MM.1S (cell line): Measurements from ENCODE around the gene MARK3.

Experiments
- CTCF ChIP-seq: fragments of 300-600 bp; sonication (generic); IDR thresholded peaks from 2 replicates; pipeline ENCODE4 v1.5.1; 2016; ENCODE audit warnings: antibody characterized with exemption, low read length, mixed read lengths
- EZH2 ChIP-seq: fragments of 300-600 bp; sonication (generic); optimal IDR thresholded peaks from 2 replicates; pipeline ENCODE3; 2017; ENCODE audit warnings: low read depth, mild to moderate bottlenecking, antibody characterized with exemption, low read length, mixed read lengths
- EZH2phosphoT487 ChIP-seq: fragments of 300-600 bp; sonication (generic); IDR thresholded peaks from 2 replicates; pipeline ENCODE4 v1.6.1; 2018; ENCODE audit warnings: antibody characterized with exemption, low read length

- TF ChIP-seq CTCF: no peak
- TF ChIP-seq EZH2phosphoT487: no peak
- no peak for TF ChIP-seq EZH2
These were observed 132.0 kb downstream of the MARK3 start for GRCh38 chr14:103517174-103517566.
